ENCODE results near the gene NNAT.

- TF ChIP-seq, protein P1, sequence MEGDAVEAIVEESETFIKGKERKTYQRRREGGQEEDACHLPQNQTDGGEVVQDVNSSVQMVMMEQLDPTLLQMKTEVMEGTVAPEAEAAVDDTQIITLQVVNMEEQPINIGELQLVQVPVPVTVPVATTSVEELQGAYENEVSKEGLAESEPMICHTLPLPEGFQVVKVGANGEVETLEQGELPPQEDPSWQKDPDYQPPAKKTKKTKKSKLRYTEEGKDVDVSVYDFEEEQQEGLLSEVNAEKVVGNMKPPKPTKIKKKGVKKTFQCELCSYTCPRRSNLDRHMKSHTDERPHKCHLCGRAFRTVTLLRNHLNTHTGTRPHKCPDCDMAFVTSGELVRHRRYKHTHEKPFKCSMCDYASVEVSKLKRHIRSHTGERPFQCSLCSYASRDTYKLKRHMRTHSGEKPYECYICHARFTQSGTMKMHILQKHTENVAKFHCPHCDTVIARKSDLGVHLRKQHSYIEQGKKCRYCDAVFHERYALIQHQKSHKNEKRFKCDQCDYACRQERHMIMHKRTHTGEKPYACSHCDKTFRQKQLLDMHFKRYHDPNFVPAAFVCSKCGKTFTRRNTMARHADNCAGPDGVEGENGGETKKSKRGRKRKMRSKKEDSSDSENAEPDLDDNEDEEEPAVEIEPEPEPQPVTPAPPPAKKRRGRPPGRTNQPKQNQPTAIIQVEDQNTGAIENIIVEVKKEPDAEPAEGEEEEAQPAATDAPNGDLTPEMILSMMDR (IDR thresholded peaks at IDR 0.05): no peak
- no peak for TF ChIP-seq EP300 (IDR thresholded peaks at IDR 0.05)
Measured at GRCh38 chr20:37501940-37502339, 19.1 kb upstream of the NNAT start.

Data from stomach (tissue), 4 donors.